Measurements from ENCODE around the gene ANKRD45. TPM values are rescaled to one million over a fixed set of nuclear protein-coding genes. Genes with fewer than 3 reads are reported as not detected.

The ANKRD45 gene
- total and polyA plus RNA-seq, 4 donors: 2.3 to 10.5 (median 5.7) TPM

DNA sequence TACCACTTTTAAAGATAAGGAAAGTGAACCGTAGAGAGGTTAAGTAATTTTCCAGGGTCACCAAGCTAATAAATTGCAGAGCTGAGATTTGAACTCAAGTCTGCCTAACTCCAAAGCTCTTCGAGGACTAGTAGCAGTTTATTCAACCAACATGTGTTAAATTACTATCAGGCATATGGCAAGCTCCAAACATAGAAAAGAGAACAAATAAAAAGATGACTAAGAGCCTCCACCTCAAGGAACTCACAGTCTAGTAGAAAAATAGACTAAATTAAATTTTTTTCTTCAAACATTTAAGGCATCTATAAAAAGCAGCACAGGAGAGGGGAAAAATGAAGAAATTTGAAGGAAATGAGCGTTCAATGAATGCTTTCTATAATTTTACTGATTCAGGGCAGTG is 89.0 kb downstream of the ANKRD45 start:
- 80 to 92% methylated on average over 3 of the region's 3 CpGs for WGBS, 2 donors
- Histone ChIP-seq H3K9me3 (ENCODE audit: control insufficient read depth in 4 of 4, insufficient read depth in 3 of 4, low read length in 3 of 4) (no peaks in the 10 kb centered on the region), H3K36me3 (ENCODE audit: control insufficient read depth in 4 of 4, insufficient read depth in 4 of 4, low read length in 4 of 4) (no peaks in the 10 kb centered on the region), H3K27me3 (ENCODE audit: control insufficient read depth in 3 of 3, insufficient read depth in 3 of 3, low read length in 2 of 3) (no peaks in the 10 kb centered on the region), H3K9ac (ENCODE audit: insufficient read depth in 1 of 2, low read length in 2 of 2) (no peak overlapping the region), H3K4me3 (no peak overlapping the region), H3K4me1 (ENCODE audit: control insufficient read depth in 5 of 5, insufficient read depth in 5 of 5, low read length in 5 of 5) (no peaks in the 10 kb centered on the region), H3K27ac (ENCODE audit: low read depth in 1 of 2, low read length in 1 of 2) (no peak overlapping the region)
- DNase-seq (no peak), ATAC-seq (ENCODE audit: insufficient read depth, low FRiP score) (no peak)
- TF ChIP-seq, protein P1, sequence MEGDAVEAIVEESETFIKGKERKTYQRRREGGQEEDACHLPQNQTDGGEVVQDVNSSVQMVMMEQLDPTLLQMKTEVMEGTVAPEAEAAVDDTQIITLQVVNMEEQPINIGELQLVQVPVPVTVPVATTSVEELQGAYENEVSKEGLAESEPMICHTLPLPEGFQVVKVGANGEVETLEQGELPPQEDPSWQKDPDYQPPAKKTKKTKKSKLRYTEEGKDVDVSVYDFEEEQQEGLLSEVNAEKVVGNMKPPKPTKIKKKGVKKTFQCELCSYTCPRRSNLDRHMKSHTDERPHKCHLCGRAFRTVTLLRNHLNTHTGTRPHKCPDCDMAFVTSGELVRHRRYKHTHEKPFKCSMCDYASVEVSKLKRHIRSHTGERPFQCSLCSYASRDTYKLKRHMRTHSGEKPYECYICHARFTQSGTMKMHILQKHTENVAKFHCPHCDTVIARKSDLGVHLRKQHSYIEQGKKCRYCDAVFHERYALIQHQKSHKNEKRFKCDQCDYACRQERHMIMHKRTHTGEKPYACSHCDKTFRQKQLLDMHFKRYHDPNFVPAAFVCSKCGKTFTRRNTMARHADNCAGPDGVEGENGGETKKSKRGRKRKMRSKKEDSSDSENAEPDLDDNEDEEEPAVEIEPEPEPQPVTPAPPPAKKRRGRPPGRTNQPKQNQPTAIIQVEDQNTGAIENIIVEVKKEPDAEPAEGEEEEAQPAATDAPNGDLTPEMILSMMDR (IDR thresholded peaks at IDR 0.05; ENCODE audit: control extremely low read depth, extremely low read depth): no peak

DNA sequence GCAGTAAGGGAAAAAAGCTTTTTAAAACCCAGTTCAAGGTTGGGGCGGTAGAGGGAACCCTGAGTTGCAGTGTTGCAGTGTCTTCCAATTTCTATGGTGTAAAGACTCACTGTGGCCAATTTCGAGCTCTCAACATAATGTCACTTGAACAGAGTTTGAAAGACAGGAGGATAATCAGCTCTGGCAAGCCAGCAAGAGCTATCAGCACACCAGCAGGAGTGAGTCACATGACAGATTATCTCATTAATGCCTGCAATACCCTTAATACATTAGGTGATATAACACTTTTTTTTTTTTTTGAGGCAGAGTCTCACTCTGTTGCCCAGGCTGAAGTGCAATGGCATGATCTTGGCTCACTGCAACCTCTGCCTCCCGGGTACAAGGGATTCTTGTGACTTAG is 89.6 kb downstream of the ANKRD45 start:
- no peak overlapping the region for H3K9ac ChIP-seq (ENCODE audit: insufficient read depth in 1 of 2, low read length in 2 of 2)
- DNase-seq (no peak), ATAC-seq (ENCODE audit: insufficient read depth, low FRiP score) (no peak)
- no peaks in the 10 kb centered on the region for H3K27me3 ChIP-seq (ENCODE audit: control insufficient read depth in 3 of 3, insufficient read depth in 3 of 3, low read length in 2 of 3)
- H3K4me1 ChIP-seq (ENCODE audit: control insufficient read depth in 5 of 5, insufficient read depth in 5 of 5, low read length in 5 of 5): no peaks in the 10 kb centered on the region
- 85 to 87% methylated on average over 3 of the region's 3 CpGs for WGBS, 2 donors
- TF ChIP-seq, protein P1 (IDR thresholded peaks at IDR 0.05; ENCODE audit: control extremely low read depth, extremely low read depth): no peak
- H3K9me3 ChIP-seq (ENCODE audit: control insufficient read depth in 4 of 4, insufficient read depth in 3 of 4, low read length in 3 of 4): no peaks in the 10 kb centered on the region
- no peak overlapping the region for H3K27ac ChIP-seq (ENCODE audit: low read depth in 1 of 2, low read length in 1 of 2)
- no peak overlapping the region for H3K4me3 ChIP-seq
- H3K36me3 ChIP-seq (ENCODE audit: control insufficient read depth in 4 of 4, insufficient read depth in 4 of 4, low read length in 4 of 4): no peaks in the 10 kb centered on the region

DNA sequence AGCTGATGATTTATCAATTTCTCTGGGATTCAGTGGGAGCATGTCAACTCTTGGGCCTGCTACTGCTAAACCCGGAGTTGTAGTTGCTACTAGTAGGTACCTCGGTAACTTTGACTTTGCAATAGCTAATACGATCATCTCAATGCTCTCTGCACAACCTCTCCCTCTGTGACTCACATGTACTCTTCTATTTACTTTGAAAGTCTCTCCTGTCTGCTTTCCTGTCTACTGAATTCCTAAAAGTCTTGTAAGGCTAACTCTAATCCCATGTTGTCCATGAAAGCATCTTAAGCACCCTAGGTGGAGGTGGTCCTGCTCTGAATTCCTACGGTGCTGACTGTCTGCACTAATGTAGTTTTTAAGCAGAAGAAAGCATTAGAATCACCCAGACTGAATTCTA is 96.1 kb downstream of the ANKRD45 start:
- DNase-seq (no peak), ATAC-seq (ENCODE audit: insufficient read depth, low FRiP score) (no peak)
- H3K27ac ChIP-seq (ENCODE audit: low read depth in 1 of 2, low read length in 1 of 2): no peak overlapping the region
- no peaks in the 10 kb centered on the region for H3K27me3 ChIP-seq (ENCODE audit: control insufficient read depth in 3 of 3, insufficient read depth in 3 of 3, low read length in 2 of 3)
- WGBS, 2 donors: 95 to 96% methylated on average over 4 of the region's 4 CpGs
- no peaks in the 10 kb centered on the region for H3K4me1 ChIP-seq (ENCODE audit: control insufficient read depth in 5 of 5, insufficient read depth in 5 of 5, low read length in 5 of 5)
- H3K9ac ChIP-seq (ENCODE audit: insufficient read depth in 1 of 2, low read length in 2 of 2): no peak overlapping the region
- no peak overlapping the region for H3K4me3 ChIP-seq
- H3K9me3 ChIP-seq (ENCODE audit: control insufficient read depth in 4 of 4, insufficient read depth in 3 of 4, low read length in 3 of 4): peaks cover 0 to 2% (median 0%) of the 10 kb centered on the region in 4 donors
- TF ChIP-seq, protein P1 (IDR thresholded peaks at IDR 0.05; ENCODE audit: control extremely low read depth, extremely low read depth): no peak
- no peaks in the 10 kb centered on the region for H3K36me3 ChIP-seq (ENCODE audit: control insufficient read depth in 4 of 4, insufficient read depth in 4 of 4, low read length in 4 of 4)

DNA sequence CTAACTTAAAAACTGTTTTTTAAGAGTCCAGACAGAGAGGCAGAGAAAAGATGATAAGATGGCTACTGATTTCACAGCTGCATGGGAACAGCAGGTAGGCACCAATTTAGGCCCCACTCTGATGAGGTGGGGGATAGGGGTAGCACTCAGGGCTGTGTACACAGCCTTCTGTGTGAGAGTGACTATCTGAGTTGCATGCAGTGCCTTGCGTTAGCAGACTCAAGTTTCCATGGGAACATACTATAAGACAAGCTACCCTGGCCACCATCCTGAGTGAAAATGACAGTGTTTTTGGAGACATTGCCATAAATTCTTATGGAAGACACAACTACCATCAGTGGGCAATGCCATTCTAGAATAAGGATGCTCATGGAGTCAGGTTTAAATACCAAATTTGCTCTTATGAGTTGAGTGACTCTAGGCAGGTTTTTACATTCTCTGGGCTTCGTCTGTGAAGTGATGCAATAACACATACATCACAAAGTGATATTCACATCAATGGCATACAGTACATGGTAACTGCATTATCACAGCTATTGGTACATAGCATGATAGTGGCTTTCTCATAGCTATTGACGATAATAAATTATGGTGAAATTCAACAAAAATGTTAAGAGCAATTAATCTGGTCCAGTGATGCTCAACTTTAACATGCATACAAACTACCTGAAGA is 97.3 kb downstream of the ANKRD45 start:
- Histone ChIP-seq H3K9ac (ENCODE audit: insufficient read depth in 1 of 2, low read length in 2 of 2) (no peak overlapping the region), H3K36me3 (ENCODE audit: control insufficient read depth in 4 of 4, insufficient read depth in 4 of 4, low read length in 4 of 4) (no peaks in the 10 kb centered on the region), H3K9me3 (ENCODE audit: control insufficient read depth in 4 of 4, insufficient read depth in 3 of 4, low read length in 3 of 4) (peaks cover 0 to 2% (median 0%) of the 10 kb centered on the region in 4 donors), H3K27ac (ENCODE audit: low read depth in 1 of 2, low read length in 1 of 2) (no peak overlapping the region), H3K4me3 (no peak overlapping the region), H3K4me1 (ENCODE audit: control insufficient read depth in 5 of 5, insufficient read depth in 5 of 5, low read length in 5 of 5) (no peaks in the 10 kb centered on the region), H3K27me3 (ENCODE audit: control insufficient read depth in 3 of 3, insufficient read depth in 3 of 3, low read length in 2 of 3) (no peaks in the 10 kb centered on the region)
- WGBS, 2 donors: 89 to 91% methylated on average over 3 of the region's 3 CpGs
- ATAC-seq (ENCODE audit: insufficient read depth, low FRiP score) (no peak), DNase-seq (no peak)
- TF ChIP-seq, protein P1 (IDR thresholded peaks at IDR 0.05; ENCODE audit: control extremely low read depth, extremely low read depth): no peak
